Activated CD4-positive, alpha-beta T cell treated with anti-CD3 and anti-CD28 coated beads for 24 hours (primary cell): ENCODE measurements around the gene HP1BP3.

ENCODE experiments used
- DNase-seq, 2 donors: peaks; one replicate each; pipeline ENCODE4 v3.0.0-alpha.2; 2020; ENCODE audit warnings: low read depth in 2 of 2

HP1BP3 gene

GRCh38 chr1:20770314-20771087 is 16.6 kb downstream of the HP1BP3 start:
- no peak for DNase-seq

GRCh38 chr1:20767271-20767670 is 19.8 kb downstream of the HP1BP3 start:
- no peak for DNase-seq

- no peak for DNase-seq
Observed at GRCh38 chr1:20763417-20763816, 23.7 kb downstream of the HP1BP3 start.

- no peak for DNase-seq
Observed at GRCh38 chr1:20760322-20760721, 26.8 kb downstream of the HP1BP3 start.

- no peak for DNase-seq
Observed at GRCh38 chr1:20753589-20753988, 33.5 kb downstream of the HP1BP3 start.

- no peak for DNase-seq
Observed at GRCh38 chr1:20751462-20751990, 35.6 kb downstream of the HP1BP3 start.

GRCh38 chr1:20742671-20743070 is 44.4 kb downstream of the HP1BP3 start:
- DNase-seq: no peak

GRCh38 chr1:20740781-20741180 is 46.3 kb downstream of the HP1BP3 start:
- no peak for DNase-seq

- no peak for DNase-seq
Observed at GRCh38 chr1:20739225-20739624, 47.9 kb downstream of the HP1BP3 start.

GRCh38 chr1:20735581-20736111 is 51.5 kb downstream of the HP1BP3 start:
- no peak for DNase-seq

- DNase-seq: no peak
Observed at GRCh38 chr1:20733360-20733975, 53.6 kb downstream of the HP1BP3 start.

GRCh38 chr1:20732588-20733359 is 54.3 kb downstream of the HP1BP3 start, which contains the start of gene SH2D5:
SH2D5 (minus strand) TSS chr1:20732703; CDS start chr1:20728044, 4,659 bp downstream.
- peak; percentile 53 to 63 for DNase-seq

GRCh38 chr1:20732071-20732587 is 55.0 kb downstream of the HP1BP3 start:
- DNase-seq: no peak

GRCh38 chr1:20731057-20731991 is 55.8 kb downstream of the HP1BP3 start:
- DNase-seq: no peak

GRCh38 chr1:20730690-20731056 is 56.4 kb downstream of the HP1BP3 start:
- no peak for DNase-seq

- no peak for DNase-seq
Observed at GRCh38 chr1:20729990-20730689, 57.0 kb downstream of the HP1BP3 start.

- DNase-seq: no peak
Observed at GRCh38 chr1:20729155-20729931, 57.8 kb downstream of the HP1BP3 start.

- DNase-seq: no peak
Observed at GRCh38 chr1:20728371-20729154, 58.5 kb downstream of the HP1BP3 start.
